ENCODE data around the gene NUDT3.
"Not testable (repeated sequence)": the region's sequence is repeated elsewhere in the genome, so short reads cannot be mapped to it uniquely, and the experiment has no call there.

DNA sequence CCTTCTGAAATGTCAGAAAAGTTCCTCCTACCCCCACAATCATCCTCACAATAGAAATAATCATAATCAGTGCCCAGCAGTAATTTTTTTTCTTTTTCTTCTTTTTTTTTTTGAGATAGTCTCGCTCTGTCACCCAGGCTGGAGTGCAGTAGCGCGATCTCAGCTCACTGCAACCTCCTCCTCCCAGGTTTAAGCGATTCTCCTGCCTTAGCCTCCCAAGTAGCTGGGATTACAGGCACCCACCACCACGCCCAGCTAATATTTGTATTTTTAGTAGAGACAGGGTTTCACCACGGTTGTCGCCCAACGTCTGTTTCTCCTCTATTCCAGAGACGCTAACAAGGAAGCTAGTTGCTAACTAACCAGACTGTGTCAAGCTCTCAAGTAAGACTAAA is 28.8 kb downstream of the NUDT3 start:
- TF ChIP-seq POLR2A, EP300 (IDR thresholded peaks at IDR 0.05): not testable (repeated sequence)
- TF ChIP-seq, protein P1, sequence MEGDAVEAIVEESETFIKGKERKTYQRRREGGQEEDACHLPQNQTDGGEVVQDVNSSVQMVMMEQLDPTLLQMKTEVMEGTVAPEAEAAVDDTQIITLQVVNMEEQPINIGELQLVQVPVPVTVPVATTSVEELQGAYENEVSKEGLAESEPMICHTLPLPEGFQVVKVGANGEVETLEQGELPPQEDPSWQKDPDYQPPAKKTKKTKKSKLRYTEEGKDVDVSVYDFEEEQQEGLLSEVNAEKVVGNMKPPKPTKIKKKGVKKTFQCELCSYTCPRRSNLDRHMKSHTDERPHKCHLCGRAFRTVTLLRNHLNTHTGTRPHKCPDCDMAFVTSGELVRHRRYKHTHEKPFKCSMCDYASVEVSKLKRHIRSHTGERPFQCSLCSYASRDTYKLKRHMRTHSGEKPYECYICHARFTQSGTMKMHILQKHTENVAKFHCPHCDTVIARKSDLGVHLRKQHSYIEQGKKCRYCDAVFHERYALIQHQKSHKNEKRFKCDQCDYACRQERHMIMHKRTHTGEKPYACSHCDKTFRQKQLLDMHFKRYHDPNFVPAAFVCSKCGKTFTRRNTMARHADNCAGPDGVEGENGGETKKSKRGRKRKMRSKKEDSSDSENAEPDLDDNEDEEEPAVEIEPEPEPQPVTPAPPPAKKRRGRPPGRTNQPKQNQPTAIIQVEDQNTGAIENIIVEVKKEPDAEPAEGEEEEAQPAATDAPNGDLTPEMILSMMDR (IDR thresholded peaks at IDR 0.05), result not testable (repeated sequence)
